Fibroblast of lung (primary cell): Measurements from ENCODE around the gene ERAS.

ENCODE experiments used
- EZH2 ChIP-seq: IDR thresholded peaks from 2 replicates; pipeline ENCODE4 v1.5.1; 2012; ENCODE audit warnings: low read length, control low read depth, mild to moderate bottlenecking; ENCODE audit errors: missing control alignments
- TF ChIP-seq, protein P1 (sequence below), 2 donors: IDR thresholded peaks in 1 of 2; conservative IDR thresholded peaks in 1 of 2; 1 replicate in 1 of 2; 2 replicates in 1 of 2; pipeline ENCODE4 v1.5.1; 2011 to 2012; ENCODE audit warnings: low read length in 2 of 2, control low read depth in 1 of 2, inconsistent platforms in 1 of 2, low read depth in 1 of 2, mild to moderate bottlenecking in 1 of 2

DNA sequence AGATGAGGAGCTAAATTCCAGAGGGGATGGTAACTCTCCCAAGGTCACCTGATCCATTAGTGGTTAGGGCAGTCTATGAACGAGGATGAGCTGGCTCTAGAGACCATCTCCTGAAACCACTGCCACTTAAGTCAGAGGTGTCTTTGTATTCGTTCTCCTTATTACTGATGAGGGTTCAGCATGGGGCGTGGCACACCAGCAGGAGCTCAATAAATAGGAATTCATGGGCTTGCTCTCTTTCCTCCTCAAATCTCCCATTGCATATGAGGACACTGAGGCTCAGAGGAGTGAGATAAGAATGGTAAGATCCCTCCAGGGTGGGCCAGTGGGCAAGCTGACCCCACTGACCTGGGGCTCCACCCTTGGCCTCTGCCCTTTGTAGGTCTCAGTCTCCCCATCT lies 41.6 kb upstream of the ERAS start:
- TF ChIP-seq, protein P1, sequence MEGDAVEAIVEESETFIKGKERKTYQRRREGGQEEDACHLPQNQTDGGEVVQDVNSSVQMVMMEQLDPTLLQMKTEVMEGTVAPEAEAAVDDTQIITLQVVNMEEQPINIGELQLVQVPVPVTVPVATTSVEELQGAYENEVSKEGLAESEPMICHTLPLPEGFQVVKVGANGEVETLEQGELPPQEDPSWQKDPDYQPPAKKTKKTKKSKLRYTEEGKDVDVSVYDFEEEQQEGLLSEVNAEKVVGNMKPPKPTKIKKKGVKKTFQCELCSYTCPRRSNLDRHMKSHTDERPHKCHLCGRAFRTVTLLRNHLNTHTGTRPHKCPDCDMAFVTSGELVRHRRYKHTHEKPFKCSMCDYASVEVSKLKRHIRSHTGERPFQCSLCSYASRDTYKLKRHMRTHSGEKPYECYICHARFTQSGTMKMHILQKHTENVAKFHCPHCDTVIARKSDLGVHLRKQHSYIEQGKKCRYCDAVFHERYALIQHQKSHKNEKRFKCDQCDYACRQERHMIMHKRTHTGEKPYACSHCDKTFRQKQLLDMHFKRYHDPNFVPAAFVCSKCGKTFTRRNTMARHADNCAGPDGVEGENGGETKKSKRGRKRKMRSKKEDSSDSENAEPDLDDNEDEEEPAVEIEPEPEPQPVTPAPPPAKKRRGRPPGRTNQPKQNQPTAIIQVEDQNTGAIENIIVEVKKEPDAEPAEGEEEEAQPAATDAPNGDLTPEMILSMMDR (conservative IDR thresholded peaks at IDR 0.05 in 1 of 2, IDR thresholded peaks at IDR 0.05 in 1 of 2; ENCODE audit: low read depth in 1 of 2, low read length in 2 of 2): no peak
- no peak for TF ChIP-seq EZH2
